ENCODE data around the gene BCL2.

BCL2 gene

DNA sequence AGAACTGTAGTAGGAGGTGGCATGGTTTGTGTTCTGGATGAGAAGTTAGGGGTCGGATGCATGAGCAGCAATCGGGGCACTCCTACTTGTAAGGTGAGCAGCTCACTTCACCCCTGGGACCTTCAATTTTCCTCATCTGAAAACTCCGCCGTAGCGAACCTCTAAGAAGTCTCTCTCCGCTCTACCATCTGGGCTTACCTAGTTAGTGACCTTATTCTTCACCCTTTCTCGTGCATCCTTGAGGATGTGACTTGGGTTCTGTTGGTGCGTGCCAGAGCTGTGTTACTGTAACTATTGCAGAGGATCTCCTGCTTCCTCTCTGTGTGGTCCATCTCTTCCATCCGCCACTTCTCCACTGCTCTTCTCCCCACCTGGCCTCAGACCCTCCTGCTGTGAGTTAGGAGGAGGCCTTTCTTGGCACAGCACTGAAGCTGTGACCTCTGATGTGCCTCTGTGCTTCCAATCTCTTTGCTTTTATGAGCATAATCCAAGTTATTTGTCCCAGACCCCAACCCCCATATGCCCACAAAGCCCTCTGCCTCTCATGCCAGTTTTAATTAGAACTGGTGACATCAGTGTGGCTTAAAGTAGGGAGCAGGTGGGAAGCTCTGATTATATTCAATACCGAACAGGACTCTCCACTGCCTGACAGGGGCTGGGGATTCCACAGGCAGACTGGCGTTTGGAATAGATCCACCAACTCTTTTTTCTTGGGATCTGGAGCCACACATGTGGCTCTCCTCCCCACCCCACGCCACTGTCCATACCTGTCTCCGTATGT, 178.4 kb downstream of the BCL2 start:
- no peak for DNase-seq (ENCODE audit: low read depth in 2 of 2)

DNA sequence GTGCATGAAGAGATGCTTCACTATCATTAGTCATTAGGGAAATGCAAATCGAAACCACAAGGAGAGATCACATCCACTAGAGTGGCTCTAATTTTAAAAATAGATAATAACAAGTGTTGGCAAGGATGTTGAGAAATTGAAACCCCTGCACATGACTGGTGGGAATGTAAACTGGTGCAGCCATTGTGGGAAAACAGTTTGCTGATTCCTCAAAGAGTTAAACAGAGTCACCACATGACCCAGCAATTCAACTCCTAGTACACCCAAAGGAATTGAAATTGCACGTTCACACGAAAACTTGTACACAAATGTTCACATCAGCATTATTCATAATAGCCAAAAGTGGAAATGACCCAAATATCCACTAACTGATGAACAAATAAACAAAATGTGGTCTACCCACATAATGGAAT, 179.5 kb downstream of the BCL2 start:
- no peak for DNase-seq (ENCODE audit: low read depth in 2 of 2)

GRCh38 chr18:63138436-63139340, 180.9 kb downstream of the BCL2 start:
- no peak for DNase-seq (ENCODE audit: low read depth in 2 of 2)

DNA sequence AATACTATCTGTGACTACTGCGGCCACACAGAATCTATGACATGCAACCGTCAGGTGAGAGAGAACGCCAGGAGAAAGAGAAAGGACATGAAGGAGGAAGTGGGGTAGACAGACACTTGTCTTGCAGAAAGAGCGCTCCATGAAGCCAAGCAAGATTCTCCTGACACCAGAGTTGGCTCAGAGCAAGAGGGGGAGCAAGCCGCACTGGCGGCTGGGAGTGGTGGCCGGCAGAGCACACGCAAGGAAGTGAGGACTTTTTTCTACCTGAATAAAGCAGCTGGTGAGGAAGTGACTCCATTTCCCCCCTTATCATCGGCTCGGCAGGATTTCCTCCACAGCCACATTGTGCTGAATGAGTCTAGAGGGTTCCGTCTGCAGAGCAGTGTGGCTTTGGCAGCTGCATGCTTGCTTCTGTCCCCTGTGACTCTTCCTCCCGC, 181.6 kb downstream of the BCL2 start:
- DNase-seq (ENCODE audit: low read depth in 2 of 2), result no peak

DNA sequence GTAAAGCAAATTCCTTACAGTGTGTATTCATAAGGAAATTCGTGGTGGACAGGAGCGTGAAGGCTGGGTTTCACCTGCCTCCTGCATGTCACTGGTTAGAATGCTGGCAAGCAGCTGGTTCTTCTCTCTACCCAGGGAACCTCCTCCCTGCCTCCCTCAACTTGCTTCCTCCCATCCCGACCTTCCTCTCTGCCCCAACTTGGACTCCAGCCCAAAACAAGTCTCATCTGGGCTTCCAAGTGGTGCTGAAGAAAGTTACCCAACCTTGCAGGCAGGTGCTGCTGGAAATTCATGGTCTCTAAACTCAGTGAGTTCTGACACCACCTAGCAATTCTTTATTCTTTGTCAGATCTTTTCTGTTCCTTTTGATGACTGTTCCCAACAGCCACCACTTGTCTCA, 184.5 kb downstream of the BCL2 start:
- no peak for DNase-seq (ENCODE audit: low read depth in 2 of 2)

GRCh38 chr18:63132819-63133200, 186.8 kb downstream of the BCL2 start:
- no peak for DNase-seq (ENCODE audit: low read depth in 2 of 2)

GRCh38 chr18:63131959-63132818, 187.4 kb downstream of the BCL2 start:
- DNase-seq (ENCODE audit: low read depth in 2 of 2), result no peak

DNA sequence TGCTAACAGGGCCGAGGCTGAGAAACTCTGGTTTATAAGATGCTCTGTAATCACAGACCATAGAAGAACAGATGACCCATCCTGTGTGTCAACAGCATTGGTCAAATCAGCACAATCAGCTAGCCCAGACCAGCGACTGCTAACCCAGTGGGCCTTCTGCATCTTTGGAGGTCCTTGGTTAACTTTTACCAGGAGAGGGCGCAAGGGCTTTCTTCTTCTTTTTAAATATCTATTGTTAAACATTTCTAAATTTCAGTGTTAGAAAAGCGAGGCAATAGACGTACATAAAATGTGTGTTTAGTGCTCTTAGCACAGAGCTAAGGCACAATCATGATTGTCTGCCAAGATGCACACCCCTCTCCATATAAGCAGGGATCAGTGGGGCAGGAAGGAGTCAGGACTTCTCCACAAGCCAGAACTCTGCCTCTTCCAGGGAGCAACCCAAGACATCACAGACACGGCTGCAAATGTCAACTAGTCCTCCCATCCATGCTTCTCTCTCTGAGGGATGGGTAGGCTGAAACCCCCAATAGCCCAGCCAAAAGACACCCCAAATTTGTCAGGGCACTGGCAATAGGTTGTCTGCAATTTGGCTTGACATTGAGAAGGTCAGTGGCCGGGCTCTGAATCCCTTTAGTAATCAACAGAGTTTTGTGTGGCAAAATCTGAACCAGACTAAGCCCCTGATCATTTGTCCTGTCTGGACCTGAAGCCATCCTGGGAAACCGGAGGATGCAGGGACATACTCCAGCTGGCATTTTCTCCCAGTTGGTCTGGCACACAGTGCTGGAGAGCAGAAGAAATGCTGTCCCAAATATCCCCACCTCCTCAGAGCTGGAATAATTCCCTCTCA, 188.2 kb downstream of the BCL2 start:
- DNase-seq (ENCODE audit: low read depth in 2 of 2), result peak in 1 of 2 donors; percentile 21

DNA sequence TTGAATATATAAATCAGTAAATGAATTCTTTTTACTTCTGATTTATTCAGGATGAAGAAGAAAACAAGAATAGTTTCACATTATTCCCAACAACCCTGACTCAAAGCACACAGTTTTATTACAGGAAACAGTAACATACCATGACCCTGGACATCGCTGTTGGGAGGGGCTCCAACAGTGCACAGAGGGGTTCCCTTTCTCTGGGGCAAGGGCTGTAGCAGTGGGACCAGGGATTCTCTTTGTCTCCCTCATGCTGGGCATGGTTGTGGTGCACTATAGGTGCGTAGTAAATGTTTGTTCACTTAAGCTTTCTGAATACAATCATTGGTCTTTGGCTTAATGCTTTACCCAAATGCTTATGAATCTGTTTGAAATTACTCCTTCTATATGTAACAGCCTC, 189.4 kb downstream of the BCL2 start:
- DNase-seq (ENCODE audit: low read depth in 2 of 2), result no peak

DNA sequence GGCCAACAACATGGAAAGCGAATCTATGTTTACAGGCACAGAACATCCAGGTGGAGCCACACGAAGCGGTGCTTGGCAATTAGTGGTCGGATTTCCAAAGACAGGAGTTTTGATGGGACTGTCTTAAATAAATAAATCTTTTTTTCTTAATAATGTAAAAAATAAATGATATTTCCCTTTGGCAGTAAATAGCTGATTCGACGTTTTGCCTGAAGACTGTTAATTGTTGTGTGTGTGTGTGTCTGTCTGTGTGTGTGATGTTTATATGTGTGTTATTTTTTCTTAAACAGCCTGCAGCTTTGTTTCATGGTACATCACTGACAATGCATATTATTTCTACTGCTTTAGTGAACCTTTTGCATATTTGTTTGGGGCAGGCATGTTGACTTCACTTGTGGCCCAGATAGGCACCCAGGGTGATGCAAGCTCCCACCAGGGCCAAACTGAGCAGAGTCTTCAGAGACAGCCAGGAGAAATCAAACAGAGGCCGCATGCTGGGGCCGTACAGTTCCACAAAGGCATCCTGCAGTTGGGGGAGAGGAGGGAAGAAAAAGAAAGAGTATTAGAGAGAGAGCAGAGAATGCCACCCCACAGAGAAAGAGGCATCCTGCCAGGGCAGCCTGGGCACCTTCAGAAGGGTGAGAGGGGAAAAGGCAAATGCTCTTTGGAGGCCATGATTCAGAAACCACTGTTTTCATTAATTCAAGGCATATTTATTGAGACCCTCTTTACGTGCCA, 191.2 kb downstream of the BCL2 start:
- no peak for DNase-seq (ENCODE audit: low read depth in 2 of 2)

GRCh38 chr18:63126134-63127069, 193.2 kb downstream of the BCL2 start:
- DNase-seq (ENCODE audit: low read depth in 2 of 2), result no peak

DNA sequence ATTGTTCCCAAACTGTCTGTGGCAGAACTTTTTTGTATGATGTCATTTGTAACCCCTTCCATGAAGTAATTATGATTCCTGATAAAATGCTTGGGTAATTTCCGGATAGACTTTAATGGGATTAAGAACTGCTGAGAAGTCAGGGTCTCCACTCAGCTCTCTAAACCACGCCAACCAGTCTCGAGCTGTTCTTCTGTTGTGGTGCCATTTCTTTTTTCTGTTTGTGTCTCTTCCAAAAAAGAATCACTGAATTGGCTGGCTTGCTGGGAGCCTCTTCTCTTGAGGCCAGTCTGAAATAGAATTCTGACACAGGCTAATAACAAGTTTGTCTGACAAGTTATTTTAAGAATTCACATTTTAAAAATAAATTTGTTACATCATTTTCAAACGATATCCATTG, 198.9 kb downstream of the BCL2 start:
- no peak for DNase-seq (ENCODE audit: low read depth in 2 of 2)

DNA sequence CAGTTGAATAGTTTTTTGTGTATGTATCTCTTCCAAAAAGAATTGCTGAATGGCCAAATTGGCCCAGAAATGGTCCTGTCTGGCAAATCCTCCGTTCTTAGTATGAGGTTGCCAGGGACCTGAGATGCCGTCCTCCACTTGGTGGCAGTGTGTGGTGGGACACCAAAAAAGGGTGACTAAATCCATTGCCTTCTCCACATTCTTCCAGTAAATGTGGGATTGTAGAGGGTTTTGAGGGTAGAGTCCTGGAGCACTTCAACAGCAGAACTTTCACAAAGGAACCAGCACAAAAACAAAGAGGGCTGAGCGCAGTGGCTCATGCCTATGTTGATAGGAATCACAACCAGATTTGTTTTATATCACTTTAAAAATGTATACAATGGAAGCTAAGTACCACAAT, 199.9 kb downstream of the BCL2 start:
- DNase-seq (ENCODE audit: low read depth in 2 of 2), result no peak

- no peak for DNase-seq (ENCODE audit: low read depth in 2 of 2)
These were observed 205.5 kb downstream of the BCL2 start for GRCh38 chr18:63113899-63114565.

DNA sequence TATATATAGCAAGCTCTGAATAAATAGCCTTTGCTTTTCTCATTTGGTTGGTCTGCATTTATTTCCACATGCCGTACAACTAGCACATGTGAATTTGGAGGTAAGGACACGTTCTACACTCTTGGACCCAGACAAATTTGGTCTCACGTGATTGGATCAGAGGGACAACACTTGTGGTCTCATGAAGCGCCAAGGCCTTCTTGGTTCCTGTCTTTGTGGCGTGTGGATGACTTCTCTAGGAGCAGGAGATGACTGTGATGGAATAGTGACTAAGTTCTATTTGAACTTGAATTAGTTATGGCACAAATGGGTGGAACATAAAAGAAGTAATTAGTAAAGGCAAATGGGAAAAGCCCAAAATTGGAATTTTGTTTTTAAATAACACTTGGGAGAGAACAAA, 206.9 kb downstream of the BCL2 start:
- DNase-seq (ENCODE audit: low read depth in 2 of 2), result no peak

GRCh38 chr18:63111671-63112402, 207.7 kb downstream of the BCL2 start:
- DNase-seq (ENCODE audit: low read depth in 2 of 2), result no peak

DNA sequence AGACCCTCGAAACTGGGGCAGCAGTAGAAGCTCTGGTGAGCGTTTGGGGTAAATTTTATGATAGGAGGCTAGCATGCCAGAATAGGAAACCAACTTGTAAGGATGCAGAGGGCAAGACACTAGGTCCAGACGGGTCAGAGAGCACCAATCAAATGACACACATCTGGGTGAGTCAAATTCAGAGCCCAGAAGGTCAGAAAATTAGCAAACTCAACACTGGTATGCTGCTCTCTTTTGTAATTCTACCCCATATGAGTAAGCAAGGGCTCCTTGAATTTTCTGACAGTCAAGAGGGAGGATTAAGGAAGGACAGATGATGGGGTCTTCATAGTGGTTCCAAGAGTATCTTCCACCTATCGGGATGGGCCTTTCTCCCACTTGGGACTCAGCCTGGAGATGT, 209.8 kb downstream of the BCL2 start:
- DNase-seq (ENCODE audit: low read depth in 2 of 2), result no peak

- no peak for DNase-seq (ENCODE audit: low read depth in 2 of 2)
These were observed 210.5 kb downstream of the BCL2 start for GRCh38 chr18:63109022-63109421.
